Stimulated activated CD8-positive, alpha-beta memory T cell treated with anti-CD3 and anti-CD28 coated beads, Interleukin-12 subunit alpha, Interleukin-12 subunit beta, amount 100 ng/mL, for 1 hour (primary cell): ENCODE measurements around the gene CNTD1.
"Not testable (repeated sequence)": the region's sequence is repeated elsewhere in the genome, so short reads cannot be mapped to it uniquely, and the experiment has no call there.

ENCODE experiments used
- DNase-seq: peaks from one replicate; pipeline ENCODE4 v3.0.0-alpha.2; 2020; ENCODE audit warnings: low read depth

CNTD1 gene, protein sequence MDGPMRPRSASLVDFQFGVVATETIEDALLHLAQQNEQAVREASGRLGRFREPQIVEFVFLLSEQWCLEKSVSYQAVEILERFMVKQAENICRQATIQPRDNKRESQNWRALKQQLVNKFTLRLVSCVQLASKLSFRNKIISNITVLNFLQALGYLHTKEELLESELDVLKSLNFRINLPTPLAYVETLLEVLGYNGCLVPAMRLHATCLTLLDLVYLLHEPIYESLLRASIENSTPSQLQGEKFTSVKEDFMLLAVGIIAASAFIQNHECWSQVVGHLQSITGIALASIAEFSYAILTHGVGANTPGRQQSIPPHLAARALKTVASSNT

DNA sequence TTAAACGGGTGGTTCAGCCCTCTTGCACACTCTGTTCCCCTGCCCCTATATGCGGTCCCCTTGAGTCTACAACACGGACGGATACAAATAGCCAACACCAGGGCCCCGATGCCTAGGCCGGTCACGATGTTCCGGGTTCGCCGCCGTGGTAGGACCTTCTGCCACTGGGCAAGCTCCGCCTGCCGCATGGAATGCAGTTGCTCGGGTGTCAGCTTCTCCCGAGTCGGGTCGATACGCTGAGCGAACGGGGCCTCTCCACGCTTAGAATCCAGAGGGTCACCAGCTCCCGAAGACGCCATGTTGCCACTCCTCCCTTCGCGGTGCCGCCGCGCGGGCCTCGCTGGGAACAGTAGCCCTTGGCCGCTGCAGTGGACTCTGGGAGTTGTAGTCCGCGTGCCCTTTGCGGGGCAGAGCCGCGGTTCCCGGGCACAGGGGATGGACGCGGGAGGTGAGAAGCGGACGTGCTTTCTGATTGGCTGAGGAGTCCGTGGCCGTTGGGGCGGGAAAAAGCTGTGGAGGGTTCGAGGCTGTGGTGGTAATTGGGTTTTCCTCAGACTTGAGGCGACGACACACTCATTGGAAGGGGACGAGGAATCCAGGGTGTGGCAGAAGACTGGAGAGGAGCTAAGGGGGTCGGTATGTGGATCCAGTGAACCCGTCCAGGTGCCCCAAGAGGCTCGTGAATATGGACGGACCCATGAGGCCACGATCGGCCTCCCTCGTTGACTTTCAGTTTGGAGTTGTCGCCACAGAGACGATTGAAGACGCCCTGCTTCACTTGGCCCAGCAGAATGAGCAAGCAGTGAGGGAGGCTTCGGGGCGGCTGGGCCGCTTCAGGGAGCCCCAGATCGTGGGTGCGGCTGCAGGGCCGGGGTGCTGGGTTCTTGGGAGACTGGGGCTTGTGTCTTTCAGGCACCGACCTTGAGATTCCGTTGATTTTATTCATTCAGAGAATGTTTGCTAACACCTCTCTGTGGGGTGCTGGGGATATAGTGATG lies at the start of gene CNTD1, which contains the start of gene COA3:
Gene CNTD1 (plus strand): TSS at position 479 of the 998 bp plus-strand sequence. CDS start 207 bp downstream, at position 686.
Gene COA3 (minus strand): TSS at position 322 of the 998 bp plus-strand sequence. CDS start 23 bp downstream, at position 299.
- DNase-seq = peak; percentile 53

DNA sequence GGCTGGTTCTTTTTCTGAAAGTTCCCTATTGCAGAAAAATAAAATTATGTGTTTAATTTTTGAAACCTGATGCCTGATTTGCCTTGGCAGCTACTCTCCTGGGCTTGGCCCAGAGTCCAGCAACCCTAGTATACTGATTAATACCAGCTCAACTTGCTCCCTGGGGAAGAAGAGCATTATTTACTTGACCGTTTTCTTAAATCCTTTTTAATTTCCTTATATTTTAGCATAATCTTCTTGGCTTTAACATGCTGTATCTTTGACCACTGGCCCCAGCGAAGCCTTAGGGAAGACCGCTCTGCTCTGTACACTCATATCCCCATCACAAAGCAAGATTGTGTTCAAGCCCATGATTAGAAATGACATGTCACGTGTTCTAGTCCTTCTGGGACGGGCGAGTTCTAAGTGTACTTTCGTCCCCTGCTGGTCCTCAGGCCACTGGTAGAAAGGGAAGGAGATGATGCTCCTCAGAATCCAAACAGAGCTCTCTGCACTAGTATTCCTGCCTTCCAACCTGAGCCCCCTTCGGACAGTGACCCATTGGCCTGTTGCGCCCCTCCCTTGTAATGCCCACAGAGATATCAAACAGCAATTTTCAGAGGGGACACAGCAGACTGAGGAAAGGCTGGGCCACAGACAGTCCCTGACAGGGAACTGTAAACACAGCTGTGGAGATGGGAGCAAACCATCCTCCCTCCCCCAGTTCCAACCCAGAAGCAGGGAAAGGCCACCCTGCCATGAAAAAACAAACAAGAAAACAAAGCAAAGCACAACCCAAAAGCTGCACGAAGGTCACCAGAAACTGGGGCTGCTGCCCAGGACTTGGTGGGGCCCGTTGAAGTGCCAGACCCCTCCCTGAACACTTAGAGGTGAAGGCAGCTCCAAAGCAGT lies 49.5 kb upstream of the CNTD1 start:
- no peak for DNase-seq

DNA sequence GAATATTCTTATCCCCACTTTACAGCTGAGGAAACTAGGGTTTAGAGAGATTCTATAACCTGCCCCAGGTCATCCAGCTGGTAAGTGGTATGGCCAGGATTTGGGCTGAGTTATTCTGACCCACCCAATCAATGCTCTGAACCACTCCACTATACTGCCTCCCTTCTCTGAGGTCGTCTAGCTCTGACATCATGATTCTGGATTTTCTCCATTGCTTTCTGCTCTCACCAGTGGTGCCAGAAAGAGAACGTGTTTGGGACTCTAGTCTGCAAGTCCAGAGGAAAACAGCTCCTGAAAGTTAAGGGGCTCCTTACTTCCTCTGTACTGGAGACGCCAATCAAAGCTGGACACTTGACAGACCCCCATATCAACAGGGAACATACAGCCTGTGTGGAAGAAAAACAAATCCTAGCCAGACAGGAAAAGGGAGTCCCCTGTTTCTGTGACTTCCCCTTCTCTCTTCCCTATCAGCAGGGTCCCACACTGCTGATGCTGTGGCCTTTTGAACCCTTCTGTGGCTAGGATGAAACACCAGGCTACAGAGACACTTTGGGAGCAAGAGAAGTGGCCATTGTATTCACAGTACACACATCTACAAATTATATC lies 47.8 kb upstream of the CNTD1 start:
- no peak for DNase-seq

DNA sequence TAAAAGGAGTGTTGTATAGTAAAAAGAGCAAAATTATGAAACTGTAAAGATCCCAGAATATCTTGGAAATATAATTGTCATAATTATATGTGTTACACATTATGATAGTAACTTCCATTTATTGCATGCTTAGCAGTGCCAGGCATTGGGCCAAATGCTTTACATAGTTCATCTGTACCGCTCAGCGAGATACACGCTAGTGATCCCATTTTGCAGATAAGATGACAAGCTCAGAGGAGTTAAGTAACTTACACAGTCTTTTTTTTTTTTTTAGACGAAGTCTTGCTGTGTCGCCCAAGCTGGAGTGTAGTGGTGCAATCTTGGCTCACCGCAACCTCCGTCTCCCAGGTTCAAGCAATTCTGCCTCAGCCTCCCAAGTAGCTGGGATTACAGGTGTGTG lies 47.0 kb upstream of the CNTD1 start:
- no peak for DNase-seq

GRCh38 chr17:42754782-42755181 lies 43.9 kb upstream of the CNTD1 start:
- no peak for DNase-seq

GRCh38 chr17:42759982-42760651 lies 38.5 kb upstream of the CNTD1 start:
- no peak for DNase-seq

GRCh38 chr17:42760652-42761581 lies 37.7 kb upstream of the CNTD1 start, which contains the start of gene RAMP2:
Gene RAMP2, plus strand, starts transcription at chr17:42761227. Its CDS starts 35 bp downstream, at chr17:42761262.
- DNase-seq = no peak

- no peak for DNase-seq
Measured at GRCh38 chr17:42761638-42762037, 37.0 kb upstream of the CNTD1 start.

GRCh38 chr17:42766124-42766523 lies 32.5 kb upstream of the CNTD1 start:
- no peak for DNase-seq

GRCh38 chr17:42767512-42767911 lies 31.1 kb upstream of the CNTD1 start:
- DNase-seq = no peak

DNA sequence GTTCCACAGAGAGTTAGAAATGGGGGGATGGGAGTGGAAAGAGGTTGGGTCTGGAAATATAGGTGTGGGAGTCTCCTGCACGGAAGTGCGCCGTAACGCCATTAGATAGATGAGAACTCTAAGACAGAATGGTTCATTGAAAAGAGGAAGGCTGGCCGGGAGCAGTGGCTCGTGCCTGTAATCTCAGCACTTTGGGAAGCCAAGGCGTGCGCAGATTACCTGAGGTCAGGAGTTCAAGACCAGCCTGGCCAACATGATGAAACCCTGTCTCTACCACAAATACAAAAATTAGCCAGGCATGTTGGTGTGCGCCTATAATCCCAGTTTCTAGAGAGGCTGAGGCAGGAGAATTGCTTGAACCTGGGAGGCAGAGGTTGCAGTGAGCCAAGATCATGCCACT lies 30.7 kb upstream of the CNTD1 start:
- not testable (repeated sequence) for DNase-seq

DNA sequence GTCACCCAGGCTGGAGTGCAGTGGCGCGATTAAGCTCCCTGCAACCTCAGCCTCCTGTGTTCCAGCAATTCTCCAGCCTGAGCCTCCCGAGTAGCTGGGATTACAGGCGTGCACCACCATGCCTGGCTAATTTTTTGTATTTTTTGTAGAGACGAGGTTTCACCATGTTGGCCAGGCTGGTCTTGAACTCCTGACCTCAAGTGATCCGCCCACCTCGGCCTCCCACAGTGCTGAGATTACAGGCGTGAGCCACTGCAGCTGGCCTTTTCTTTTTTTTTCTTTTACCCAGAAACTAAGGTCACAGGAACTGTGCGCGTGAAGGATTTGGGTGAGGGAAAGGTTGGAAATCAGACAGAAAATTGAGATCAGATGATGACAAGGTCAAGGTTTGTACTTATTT lies 28.7 kb upstream of the CNTD1 start:
- not testable (repeated sequence) for DNase-seq

DNA sequence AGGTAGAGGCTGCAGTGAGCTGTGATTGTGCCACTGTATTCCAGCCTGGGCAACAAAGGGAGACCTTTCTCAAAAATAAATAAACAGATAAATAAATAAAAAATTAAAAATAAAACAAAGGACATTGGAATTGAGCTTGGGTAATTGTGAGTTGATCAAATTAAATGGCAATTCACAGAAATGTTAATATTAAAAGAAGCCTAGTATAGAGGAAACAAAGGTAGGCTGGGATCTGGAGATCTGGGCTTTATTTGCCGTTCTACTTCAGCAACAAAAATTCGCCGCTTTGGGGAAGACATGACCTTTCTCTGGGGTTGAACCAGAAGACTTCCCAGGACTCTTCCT lies 25.7 kb upstream of the CNTD1 start:
- no peak for DNase-seq

- peak; percentile 63 for DNase-seq
Measured at GRCh38 chr17:42773290-42774035, 25.2 kb upstream of the CNTD1 start, which contains the start of gene VPS25. Gene VPS25, plus strand, starts transcription at chr17:42773449. Its CDS starts 27 bp downstream, at chr17:42773476.

DNA sequence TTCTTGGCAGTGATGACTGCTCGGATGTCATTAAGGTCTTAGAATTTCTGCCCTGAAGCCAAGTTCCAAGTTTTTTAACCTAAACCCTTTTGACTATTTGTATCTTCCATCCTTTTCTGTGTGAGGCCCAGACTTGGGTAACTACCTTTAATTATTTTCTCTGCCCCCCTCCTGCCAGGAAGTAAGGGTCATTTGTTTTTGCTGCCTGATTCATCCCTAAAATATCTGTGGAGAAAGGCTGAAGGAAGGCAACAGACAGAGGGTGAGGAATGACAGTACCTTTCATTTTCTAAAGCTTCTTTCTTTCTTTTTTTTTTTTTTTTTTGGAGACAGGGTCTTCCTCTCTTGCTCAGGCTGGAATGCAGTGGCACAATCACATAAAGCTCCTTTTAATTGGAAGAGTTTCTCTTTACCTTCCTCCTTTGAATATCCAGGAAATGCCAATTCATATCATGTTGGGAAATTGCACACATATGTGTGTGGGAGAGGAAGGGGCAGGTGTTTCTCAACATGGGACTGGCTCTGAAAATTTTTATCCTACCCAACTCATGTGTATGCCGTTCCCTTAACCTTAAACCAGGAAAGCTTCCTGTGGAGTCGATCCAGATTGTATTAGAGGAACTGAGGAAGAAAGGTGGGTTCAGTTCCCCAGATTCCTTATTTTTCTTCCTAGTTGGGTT lies 24.5 kb upstream of the CNTD1 start:
- no peak for DNase-seq

- DNase-seq = no peak
Measured at GRCh38 chr17:42775534-42776098, 23.0 kb upstream of the CNTD1 start.

- DNase-seq = no peak
Measured at GRCh38 chr17:42778570-42778969, 20.1 kb upstream of the CNTD1 start.
